ENCODE measurements around the gene YPEL3.

DNA sequence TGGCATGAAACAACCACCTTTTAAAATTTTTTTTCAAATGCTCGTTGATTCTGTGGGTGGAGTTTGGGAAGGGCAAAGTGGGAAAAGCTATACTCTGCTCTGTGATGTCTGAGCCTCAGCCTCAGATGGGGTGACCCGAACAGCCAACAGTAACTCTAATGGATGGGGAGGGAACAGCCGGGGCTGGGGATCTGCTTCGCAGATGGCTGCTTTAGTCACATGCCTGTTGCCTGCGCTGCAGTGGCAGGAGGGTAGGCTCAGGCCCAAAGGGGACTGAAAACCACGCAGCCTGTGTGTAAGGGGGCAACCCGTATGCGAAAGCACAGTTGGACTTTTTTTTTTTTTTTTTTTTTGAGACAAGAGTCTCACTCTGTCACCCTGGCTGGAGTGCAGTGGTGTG is 41.9 kb upstream of the YPEL3 start:
- TF ChIP-seq, protein P1, sequence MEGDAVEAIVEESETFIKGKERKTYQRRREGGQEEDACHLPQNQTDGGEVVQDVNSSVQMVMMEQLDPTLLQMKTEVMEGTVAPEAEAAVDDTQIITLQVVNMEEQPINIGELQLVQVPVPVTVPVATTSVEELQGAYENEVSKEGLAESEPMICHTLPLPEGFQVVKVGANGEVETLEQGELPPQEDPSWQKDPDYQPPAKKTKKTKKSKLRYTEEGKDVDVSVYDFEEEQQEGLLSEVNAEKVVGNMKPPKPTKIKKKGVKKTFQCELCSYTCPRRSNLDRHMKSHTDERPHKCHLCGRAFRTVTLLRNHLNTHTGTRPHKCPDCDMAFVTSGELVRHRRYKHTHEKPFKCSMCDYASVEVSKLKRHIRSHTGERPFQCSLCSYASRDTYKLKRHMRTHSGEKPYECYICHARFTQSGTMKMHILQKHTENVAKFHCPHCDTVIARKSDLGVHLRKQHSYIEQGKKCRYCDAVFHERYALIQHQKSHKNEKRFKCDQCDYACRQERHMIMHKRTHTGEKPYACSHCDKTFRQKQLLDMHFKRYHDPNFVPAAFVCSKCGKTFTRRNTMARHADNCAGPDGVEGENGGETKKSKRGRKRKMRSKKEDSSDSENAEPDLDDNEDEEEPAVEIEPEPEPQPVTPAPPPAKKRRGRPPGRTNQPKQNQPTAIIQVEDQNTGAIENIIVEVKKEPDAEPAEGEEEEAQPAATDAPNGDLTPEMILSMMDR (IDR thresholded peaks at IDR 0.05): no peak
- TF ChIP-seq POLR2A (IDR thresholded peaks at IDR 0.05) (no peak), POLR2AphosphoS5 (IDR thresholded peaks at IDR 0.05) (no peak), EP300 (IDR thresholded peaks at IDR 0.05) (no peak)

Measured in suprapubic skin (tissue), 4 donors.